Right lung (tissue), 10 donors: ENCODE results near the gene OR2V1. TPM values are rescaled to one million over a fixed set of nuclear protein-coding genes. Genes with fewer than 3 reads are reported as not detected.
"Not testable (repeated sequence)": the region's sequence is repeated elsewhere in the genome, so short reads cannot be mapped to it uniquely, and the experiment has no call there.

Source experiments
- DNase-seq, 2 donors: peaks; one replicate each; pipeline ENCODE4 v3.0.0-alpha.2; 2013
- long read RNA-seq, 8 donors: transcript quantifications; one replicate each; lab custom pipeline, GENCODE V29; 2026
- polyA plus RNA-seq, 5 donors: library from polyadenylated mRNA; unstranded; fragments of 120-200 nt; gene quantifications; one replicate each; pipeline versions ENCODE4 v1.2.1 to v1.2.3, GENCODE V29; 2013; ENCODE audit warnings: inconsistent platforms in 1 of 5, low replicate concordance in 1 of 5; ENCODE audit not compliant: insufficient read length in 5 of 5, insufficient read depth in 1 of 5

The OR2V1 gene
- not detected for polyA plus RNA-seq
- long read RNA-seq, donor 1, result 0 reads
- long read RNA-seq, donor 2, result 0 reads
- long read RNA-seq, donor 3, result 0 reads
- long read RNA-seq, donor 4, result 0 reads
- long read RNA-seq, donor 5, result 0 reads
- long read RNA-seq, donor 6, result 0 reads
- long read RNA-seq, donor 7, result 0 reads
- long read RNA-seq, donor 8, result 0 reads

DNA sequence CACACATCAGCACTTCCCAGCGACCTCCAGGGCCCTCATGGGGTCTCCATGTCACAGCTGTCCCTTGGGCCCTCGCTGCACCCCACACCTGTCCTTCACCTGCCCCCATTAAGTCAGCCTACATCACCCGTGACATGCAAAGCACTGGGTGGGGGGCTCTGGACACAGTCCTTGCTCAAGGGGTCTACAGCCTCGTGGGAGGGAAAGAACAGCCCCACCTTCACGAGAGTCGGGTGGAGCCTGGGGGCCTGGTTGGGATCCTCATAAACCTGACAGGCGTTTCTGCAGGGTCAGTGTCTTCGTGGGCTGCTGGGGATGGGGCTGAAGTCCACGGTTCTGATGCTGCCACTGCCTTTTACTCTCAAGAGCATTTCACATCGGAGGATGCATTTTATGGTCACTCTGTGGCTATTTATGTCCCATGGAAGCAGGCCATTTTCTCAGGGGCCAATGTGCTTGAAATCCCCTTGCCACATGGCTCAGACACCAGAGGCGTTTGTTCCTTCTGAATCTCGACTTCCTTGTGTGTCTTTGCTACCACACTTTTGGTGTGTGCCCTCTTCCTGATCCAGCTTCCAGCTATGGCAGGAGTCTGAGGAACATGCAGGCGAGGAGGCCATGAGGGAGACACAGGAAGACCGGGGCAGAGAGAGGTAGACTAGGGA is at the start of gene OR2V1:
Gene OR2V1, minus strand, starts transcription at position 338 of the 665 bp plus-strand sequence. CDS start 5,865 bp downstream, outside the sequence.
- no peak for DNase-seq

DNA sequence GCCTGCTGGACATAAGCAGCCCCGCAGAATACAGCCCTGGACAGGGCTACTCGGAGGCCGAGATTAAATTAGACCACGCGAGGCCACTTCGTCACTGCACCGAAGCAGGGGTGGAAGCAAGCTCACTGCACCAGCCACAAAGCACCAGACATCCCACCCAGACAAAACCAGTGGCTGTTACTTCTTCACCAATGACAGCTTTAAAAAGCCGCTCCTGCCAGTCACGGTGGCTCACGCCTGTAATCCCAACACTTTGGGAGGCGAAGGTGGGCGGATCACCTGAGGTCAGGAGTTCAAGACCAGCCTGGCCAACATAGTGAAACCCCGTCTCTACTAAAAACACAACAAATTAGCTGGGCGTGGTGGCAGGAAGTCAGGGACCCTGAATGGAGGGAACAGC is 46.6 kb upstream of the OR2V1 start:
- DNase-seq, result not testable (repeated sequence)

DNA sequence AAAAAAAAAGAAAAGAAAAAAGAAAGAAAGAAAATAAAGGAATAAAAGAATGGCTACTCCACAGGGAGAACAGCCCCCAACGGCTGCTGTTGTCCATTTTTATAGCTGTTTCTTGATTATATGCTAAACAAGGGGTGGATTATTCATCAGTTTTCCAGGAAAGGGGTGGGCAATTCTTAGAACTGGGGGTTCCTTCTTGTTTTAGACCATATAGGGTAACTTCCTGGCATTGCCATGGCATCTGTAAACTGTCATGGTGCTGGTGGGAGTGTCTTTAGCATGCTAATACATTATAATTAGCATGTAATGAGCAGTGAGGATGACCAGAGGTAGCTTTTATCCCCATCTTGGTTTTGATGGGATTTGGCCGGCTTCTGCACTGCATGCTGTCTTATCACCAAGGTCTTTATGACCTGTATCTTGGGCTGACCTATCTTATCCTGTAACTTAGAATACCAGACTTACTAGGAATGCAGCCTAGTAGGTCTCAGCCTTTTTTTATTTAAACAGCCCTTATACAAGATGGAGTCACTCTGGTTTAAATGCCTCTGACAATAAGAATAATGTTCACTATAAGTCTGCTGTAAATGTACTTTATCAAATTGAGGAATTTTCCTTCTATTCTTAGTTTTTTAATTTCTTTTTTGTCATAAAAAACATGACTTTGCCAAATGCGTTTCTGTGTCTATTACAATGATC is 45.4 kb upstream of the OR2V1 start:
- DNase-seq, result no peak

- no peak for DNase-seq
These were observed 42.7 kb upstream of the OR2V1 start for GRCh38 chr5:181173420-181174342.

- DNase-seq, result no peak
These were observed 42.1 kb upstream of the OR2V1 start for GRCh38 chr5:181173027-181173419.

DNA sequence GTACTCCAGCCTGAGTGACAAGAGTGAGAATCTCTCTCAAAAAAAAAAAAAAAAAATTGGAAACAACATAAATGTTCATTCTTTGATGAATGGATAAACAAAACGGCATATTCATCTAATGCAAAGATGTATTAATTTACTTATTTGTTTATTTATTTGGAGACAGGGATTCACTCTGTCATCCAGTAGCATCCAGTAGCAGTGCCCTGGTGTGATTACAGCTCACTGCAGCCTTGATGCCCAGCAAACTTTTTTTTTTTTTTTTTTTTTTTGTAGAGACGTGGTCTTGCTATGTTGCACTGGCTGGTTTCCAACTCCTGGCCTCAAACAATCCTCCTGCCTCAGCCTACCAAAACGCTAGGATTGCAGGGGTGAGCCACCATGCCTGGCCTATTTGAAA is 40.8 kb upstream of the OR2V1 start:
- DNase-seq, result no peak

DNA sequence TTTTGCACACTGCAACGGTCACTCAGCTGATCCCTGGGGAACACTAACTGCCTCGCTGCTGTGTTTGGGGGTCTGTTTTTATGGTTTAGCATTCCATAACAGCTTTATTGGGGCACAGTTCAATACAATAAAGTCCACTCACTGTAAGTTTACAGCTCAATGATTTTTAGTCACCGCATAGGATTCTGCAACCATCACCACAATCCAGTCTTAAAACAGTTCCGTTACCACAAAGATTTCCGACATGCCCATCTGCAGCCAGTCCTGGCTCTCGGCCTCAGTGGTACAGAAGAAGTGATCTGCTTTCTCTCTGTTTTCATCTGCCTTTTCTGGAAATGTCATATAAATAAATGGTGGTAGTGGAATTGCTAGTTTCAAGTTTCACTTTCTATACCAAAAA is 40.0 kb upstream of the OR2V1 start:
- no peak for DNase-seq

DNA sequence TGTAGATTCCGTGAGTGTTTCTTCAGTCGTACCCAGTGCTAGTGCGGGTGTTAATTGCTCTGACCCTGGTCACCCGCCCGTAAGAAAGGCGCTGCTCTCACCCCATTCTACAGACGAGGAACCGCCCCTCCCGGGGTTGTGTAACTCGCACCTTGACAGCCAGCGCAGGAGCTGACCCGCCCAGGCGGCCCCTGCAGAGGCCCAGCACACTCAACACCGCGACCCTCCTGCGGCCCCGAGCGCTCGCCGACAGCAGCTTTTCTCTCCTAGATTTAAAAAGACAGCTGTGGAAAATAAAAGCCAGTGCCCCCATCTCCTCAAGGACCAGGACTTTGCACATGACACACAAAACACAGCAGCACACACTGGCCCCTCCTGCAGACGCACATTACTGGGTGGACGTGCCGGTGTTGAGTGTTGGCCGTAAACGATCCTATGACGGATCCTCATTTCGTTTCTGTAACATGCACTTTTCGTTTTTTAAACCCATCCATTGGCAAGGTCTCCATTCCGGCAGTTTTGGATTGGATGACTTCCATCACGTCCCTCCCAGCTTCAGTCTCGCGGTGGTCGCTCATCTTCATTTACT is 39.4 kb upstream of the OR2V1 start:
- DNase-seq, result no peak

- not testable (repeated sequence) for DNase-seq
These were observed 38.7 kb upstream of the OR2V1 start for GRCh38 chr5:181169459-181170236.

GRCh38 chr5:181168595-181169118 is 37.7 kb upstream of the OR2V1 start:
- DNase-seq, result no peak

DNA sequence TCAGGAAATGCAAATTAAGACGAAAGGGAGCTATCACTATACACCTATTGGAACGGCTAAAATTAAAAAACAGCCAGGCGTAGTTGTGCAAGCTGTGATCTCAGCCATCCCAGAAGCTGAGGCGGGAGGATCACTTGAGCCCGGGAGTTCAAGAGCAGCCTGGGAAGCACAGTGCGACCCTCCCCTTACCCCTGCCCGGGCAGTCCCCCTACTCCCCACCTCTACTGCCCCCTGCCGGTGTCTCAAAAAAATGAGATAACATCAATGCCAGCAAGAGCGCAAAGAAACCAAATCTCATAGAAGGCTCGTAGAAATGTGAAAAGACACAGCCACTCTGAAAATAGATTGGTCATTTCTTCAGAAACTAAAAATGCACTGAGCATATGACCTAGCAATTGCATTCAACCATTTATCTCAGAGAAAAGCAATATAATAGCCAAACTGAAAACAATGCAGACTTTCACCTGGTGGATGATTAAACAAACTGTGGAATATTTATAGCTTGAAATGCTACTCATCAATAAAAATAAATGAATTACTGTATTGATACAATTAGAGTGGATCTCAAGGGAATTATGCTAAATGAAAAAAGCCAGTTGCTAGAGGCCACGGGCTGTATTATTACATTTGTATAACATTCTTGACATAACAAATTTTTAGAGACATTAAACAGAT is 37.0 kb upstream of the OR2V1 start:
- no peak for DNase-seq

- DNase-seq, result no peak
These were observed 36.1 kb upstream of the OR2V1 start for GRCh38 chr5:181166812-181167733.

- no peak for DNase-seq
These were observed 33.3 kb upstream of the OR2V1 start for GRCh38 chr5:181164076-181164952.

- no peak for DNase-seq
These were observed 32.6 kb upstream of the OR2V1 start for GRCh38 chr5:181163487-181164075.

GRCh38 chr5:181161534-181162175 is 30.7 kb upstream of the OR2V1 start:
- DNase-seq, result no peak

- not testable (repeated sequence) for DNase-seq
These were observed 30.0 kb upstream of the OR2V1 start for GRCh38 chr5:181160755-181161533.
